HEK293 (cell line): ENCODE data around the gene LINS1.

ENCODE experiments used
- CTCF ChIA-PET: fragments of 350-600 bp; formaldehyde crosslinking; extraction: SDS; loops from one replicate; lab custom pipeline; 2021; ENCODE audit warnings: antibody characterized with exemption; lab: Yijun Ruan, JAX
- POLR2A ChIA-PET: fragments of 300-600 bp; formaldehyde crosslinking; extraction: SDS; loops from one replicate; lab custom pipeline; 2020; ENCODE audit warnings: antibody characterized with exemption, inconsistent platforms; lab: Yijun Ruan, JAX
- H3K27ac ChIP-seq: fragments of 200-500 bp; sonication (Bioruptor generic); 2 replicates; pipeline ENCODE4 v1.5.1; 2014; ENCODE audit warnings: low read depth, low read length, control low read depth, inconsistent platforms; ENCODE audit errors: extremely low read depth
- H3K36me3 ChIP-seq, 2 experiments: fragments of 200-500 bp in 1 of 2; sonication (Bioruptor generic) in 1 of 2; 1 replicate in 1 of 2; 2 replicates in 1 of 2; pipeline ENCODE4 v1.5.1; 2014 to 2017; ENCODE audit warnings: inconsistent platforms in 2 of 2, low read length in 2 of 2; ENCODE audit not compliant: control insufficient read depth in 2 of 2, insufficient read depth in 1 of 2
- H3K4me1 ChIP-seq: fragments of 200-500 bp; sonication (Bioruptor generic); 2 replicates; pipeline ENCODE4 v1.5.1; 2014; ENCODE audit warnings: mild to moderate bottlenecking, low read length, inconsistent platforms; ENCODE audit not compliant: control insufficient read depth, insufficient read depth
- H3K4me3 ChIP-seq: 2 replicates; pipeline ENCODE4 v1.5.1; 2011; ENCODE audit warnings: low read depth, mild to moderate bottlenecking, control low read depth, low read length, moderate library complexity
- H3K9me3 ChIP-seq: fragments of 200-500 bp; sonication (Bioruptor generic); 2 replicates; pipeline ENCODE4 v1.5.1; 2014; ENCODE audit warnings: low read depth, low read length, inconsistent platforms; ENCODE audit not compliant: control insufficient read depth, insufficient read depth
- ELK4 ChIP-seq: IDR thresholded peaks from 2 replicates; pipeline ENCODE4 v1.6.1; 2011; ENCODE audit warnings: mild to moderate bottlenecking, low read depth, low read length, borderline replicate concordance
- KLF9 ChIP-seq: fragments of 450-650 bp; formaldehyde crosslinking; IDR thresholded peaks from 2 replicates; pipeline ENCODE4 v1.5.1; 2016; ENCODE audit warnings: missing biosample characterization, missing genetic modification characterization, low read depth
- MZF1 ChIP-seq: fragments of 450-650 bp; formaldehyde crosslinking; IDR thresholded peaks from 2 replicates; pipeline ENCODE4 v1.5.1; 2017; ENCODE audit warnings: missing biosample characterization, missing genetic modification characterization, borderline replicate concordance
- SETDB1 ChIP-seq: IDR thresholded peaks from one replicate; pipeline ENCODE4 v1.6.1; 2017; ENCODE audit warnings: mild to moderate bottlenecking, low read length, moderate library complexity, mixed read lengths; ENCODE audit not compliant: insufficient read length
- SP3 ChIP-seq: fragments of 450-650 bp; formaldehyde crosslinking; IDR thresholded peaks from 2 replicates; pipeline ENCODE4 v1.5.1; 2016; ENCODE audit warnings: missing biosample characterization, missing genetic modification characterization
- ZFP41 ChIP-seq: fragments of 450-650 bp; formaldehyde crosslinking; IDR thresholded peaks from 2 replicates; pipeline ENCODE4 v1.5.1; 2016; ENCODE audit warnings: missing biosample characterization, missing genetic modification characterization, borderline replicate concordance
- ZNF114 ChIP-seq: fragments of 450-650 bp; formaldehyde crosslinking; IDR thresholded peaks from 2 replicates; pipeline ENCODE4 v1.5.0; 2017; ENCODE audit warnings: missing biosample characterization, missing genetic modification characterization
- ZNF121 ChIP-seq: fragments of 450-650 bp; formaldehyde crosslinking; IDR thresholded peaks from 2 replicates; pipeline ENCODE4 v1.5.1; 2016; ENCODE audit warnings: missing biosample characterization, missing genetic modification characterization
- ZNF169 ChIP-seq: fragments of 450-650 bp; formaldehyde crosslinking; IDR thresholded peaks from 2 replicates; pipeline ENCODE4 v1.5.1; 2016; ENCODE audit warnings: missing biosample characterization, missing genetic modification characterization
- ZNF184 ChIP-seq: fragments of 450-650 bp; IDR thresholded peaks from 2 replicates; pipeline ENCODE4 v1.5.1; 2018; ENCODE audit warnings: missing biosample characterization, mild to moderate bottlenecking, missing genetic modification characterization
- ZNF354C ChIP-seq: fragments of 450-650 bp; formaldehyde crosslinking; IDR thresholded peaks from 2 replicates; pipeline ENCODE4 v1.5.1; 2016; ENCODE audit warnings: missing biosample characterization, missing genetic modification characterization, low read depth, borderline replicate concordance
- ZNF398 ChIP-seq: fragments of 450-650 bp; formaldehyde crosslinking; IDR thresholded peaks from 2 replicates; pipeline ENCODE4 v1.5.1; 2017; ENCODE audit warnings: missing biosample characterization, missing genetic modification characterization
- ZNF488 ChIP-seq: fragments of 450-650 bp; formaldehyde crosslinking; IDR thresholded peaks from 2 replicates; pipeline ENCODE4 v1.5.1; 2016; ENCODE audit warnings: missing biosample characterization, missing genetic modification characterization
- ZNF518A ChIP-seq: fragments of 450-650 bp; formaldehyde crosslinking; conservative IDR thresholded peaks from 2 replicates; pipeline ENCODE4 v1.5.1; 2016; ENCODE audit warnings: low read depth, missing biosample characterization, missing genetic modification characterization
- ZNF530 ChIP-seq: fragments of 450-650 bp; formaldehyde crosslinking; IDR thresholded peaks from 2 replicates; pipeline ENCODE4 v1.5.1; 2016; ENCODE audit warnings: low read depth, missing biosample characterization, missing genetic modification characterization
- ZNF544 ChIP-seq: fragments of 450-650 bp; formaldehyde crosslinking; IDR thresholded peaks from 2 replicates; pipeline ENCODE4 v1.5.0; 2017; ENCODE audit warnings: missing biosample characterization, missing genetic modification characterization
- ZNF555 ChIP-seq: fragments of 450-650 bp; formaldehyde crosslinking; conservative IDR thresholded peaks from 2 replicates; pipeline ENCODE4 v1.5.1; 2017; ENCODE audit warnings: missing biosample characterization, mild to moderate bottlenecking, missing genetic modification characterization, inconsistent platforms
- ZNF561 ChIP-seq: fragments of 450-650 bp; IDR thresholded peaks from 2 replicates; pipeline ENCODE4 v1.5.1; 2018; ENCODE audit warnings: missing biosample characterization, missing genetic modification characterization, borderline replicate concordance
- ZNF600 ChIP-seq: fragments of 450-650 bp; formaldehyde crosslinking; IDR thresholded peaks from 2 replicates; pipeline ENCODE4 v1.5.1; 2016; ENCODE audit warnings: missing biosample characterization, missing genetic modification characterization
- ZNF623 ChIP-seq: fragments of 450-650 bp; formaldehyde crosslinking; IDR thresholded peaks from 2 replicates; pipeline ENCODE4 v1.5.1; 2016; ENCODE audit warnings: missing biosample characterization, missing genetic modification characterization
- ZNF670 ChIP-seq: fragments of 450-650 bp; formaldehyde crosslinking; IDR thresholded peaks from 2 replicates; pipeline ENCODE4 v1.5.1; 2016; ENCODE audit warnings: missing biosample characterization, missing genetic modification characterization, low read depth
- ZNF701 ChIP-seq: fragments of 450-650 bp; formaldehyde crosslinking; IDR thresholded peaks from 2 replicates; pipeline ENCODE4 v1.5.1; 2016; ENCODE audit warnings: missing biosample characterization, missing genetic modification characterization

Gene LINS1

GRCh38 chr15:100588638-100589242 lies 13.2 kb downstream of the LINS1 start (continued):
- no peak for TF ChIP-seq ZNF114 (tag by site-specific recombination)
- no peak for TF ChIP-seq MZF1 (tag by site-specific recombination)
- peak; percentile 64; the same call in 1 of the 2 replicates for TF ChIP-seq ZNF184 (tag by site-specific recombination)
- TF ChIP-seq ZNF670 (tag by site-specific recombination), result no peak
- no peak for TF ChIP-seq KLF9 (tag by site-specific recombination)
- peak; percentile 100 for TF ChIP-seq SETDB1
- 0 out of 2 replicates have a peak, but pooled peaks have one; percentile 42 for TF ChIP-seq ZNF518A (tag by site-specific recombination)
- TF ChIP-seq ZNF555, result no peak
- TF ChIP-seq ZNF398 (tag by site-specific recombination), result no peak

GRCh38 chr15:100580414-100580813 lies 21.6 kb downstream of the LINS1 start:
- Histone ChIP-seq H3K36me3 (peaks cover 4% of the 10 kb centered on the region in 2 experiments), H3K9me3 (no peaks in the 10 kb centered on the region), H3K4me3 (no peak overlapping the region), H3K27ac (no peak overlapping the region), H3K4me1 (no peaks in the 10 kb centered on the region)
- no peak for TF ChIP-seq SP3 (tag by site-specific recombination)
- TF ChIP-seq ZNF488 (tag by site-specific recombination), result no peak
- no peak for TF ChIP-seq ELK4
- ChIA-PET POLR2A (no interaction called here), CTCF (no interaction called here)

- no peak overlapping the region for H3K27ac ChIP-seq
- CTCF ChIA-PET, result interaction anchor here (0.5 to 3.1 kb wide), 11 partner anchors 12 to 435 kb away, joined by 3 to 34 read pairs (median 4); partner anchors contain the start of gene ADAMTS17
- H3K4me3 ChIP-seq, result no peak overlapping the region
- no peaks in the 10 kb centered on the region for H3K9me3 ChIP-seq
- POLR2A ChIA-PET, result interaction anchor here (0.7 kb wide), 1 partner anchor 459 kb away, joined by 3 read pairs; no protein-coding TSS in a partner anchor
- peaks cover 15 to 45% of the 10 kb centered on the region in 2 experiments for H3K36me3 ChIP-seq
- H3K4me1 ChIP-seq, result no peaks in the 10 kb centered on the region
- TF ChIP-seq ZNF169 (no peak), ZNF354C (tag by site-specific recombination) (no peak), ZNF530 (tag by site-specific recombination) (no peak), ZFP41 (tag by site-specific recombination) (no peak), ZNF600 (tag by site-specific recombination) (no peak), ZNF121 (no peak), ZNF544 (tag by site-specific recombination) (no peak), ZNF701 (no peak), ZNF623 (tag by site-specific recombination) (no peak), ZNF561 (no peak)
Measured at GRCh38 chr15:100573526-100573925, 28.5 kb downstream of the LINS1 start.
